Liver (tissue), 9 donors: ENCODE data around the gene UBE2D3. TPM values are rescaled to one million over a fixed set of nuclear protein-coding genes. Genes with fewer than 3 reads are reported as not detected.

Source experiments
- DNase-seq: peaks from one replicate; pipeline ENCODE4 v3.0.0-alpha.2; 2017; ENCODE audit warnings: low spot score
- H3K27ac ChIP-seq, 2 donors: one replicate each; pipeline ENCODE4 v1.7.0; 2013; ENCODE audit warnings: inconsistent platforms in 2 of 2, low read length in 2 of 2, control low read depth in 1 of 2, low read depth in 1 of 2, mild to moderate bottlenecking in 1 of 2
- H3K27me3 ChIP-seq, 4 donors: one replicate each; pipeline versions ENCODE4 v1.6.1 to v1.7.0; 2013; ENCODE audit warnings: low read length in 3 of 4, inconsistent platforms in 1 of 4, mild to moderate bottlenecking in 1 of 4, moderate library complexity in 1 of 4; ENCODE audit not compliant: control insufficient read depth in 4 of 4, insufficient read depth in 4 of 4
- H3K36me3 ChIP-seq, 4 donors: one replicate each; pipeline versions ENCODE4 v1.6.1 to v1.7.0; 2013; ENCODE audit warnings: low read length in 3 of 4, mild to moderate bottlenecking in 3 of 4, low read depth in 1 of 4, moderate library complexity in 1 of 4; ENCODE audit not compliant: control insufficient read depth in 4 of 4, insufficient read depth in 3 of 4
- H3K4me1 ChIP-seq, 4 donors: one replicate each; pipeline versions ENCODE4 v1.6.1 to v1.7.0; 2013; ENCODE audit warnings: low read length in 3 of 4, mild to moderate bottlenecking in 3 of 4, moderate library complexity in 1 of 4; ENCODE audit not compliant: control insufficient read depth in 4 of 4, insufficient read depth in 4 of 4
- H3K4me3 ChIP-seq, 3 donors: one replicate each; pipeline versions ENCODE4 v1.6.1 to v1.7.0; 2013; ENCODE audit warnings: low read length in 3 of 3, control low read depth in 1 of 3, low read depth in 1 of 3, mild to moderate bottlenecking in 1 of 3
- H3K9ac ChIP-seq, 2 donors: one replicate each; pipeline ENCODE4 v1.7.0; 2013; ENCODE audit warnings: low read length in 2 of 2, mild to moderate bottlenecking in 2 of 2, moderate library complexity in 2 of 2, control low read depth in 1 of 2, low read depth in 1 of 2
- H3K9me3 ChIP-seq, 4 donors: one replicate each; pipeline versions ENCODE4 v1.6.1 to v1.7.0; 2013; ENCODE audit warnings: low read length in 3 of 4; ENCODE audit not compliant: control insufficient read depth in 4 of 4
- CTCF ChIP-seq: fragments of 150-350 bp; IDR thresholded peaks from 2 replicates; pipeline ENCODE4 v1.5.1; 2017; ENCODE audit warnings: improper control_type of control experiment, low read depth, low read length; ENCODE audit not compliant: missing input control
- EGR1 ChIP-seq, 2 donors: IDR thresholded peaks; 2 replicates each; pipeline ENCODE4 v1.6.1; 2016 to 2018; ENCODE audit warnings: antibody characterized with exemption in 2 of 2, low read depth in 2 of 2
- FOXA2 ChIP-seq: IDR thresholded peaks from 2 replicates; pipeline ENCODE4 v1.6.1; 2016; ENCODE audit warnings: antibody characterized with exemption
- GABPA ChIP-seq, 2 donors: IDR thresholded peaks in 1 of 2; conservative IDR thresholded peaks in 1 of 2; 2 replicates each; pipeline ENCODE4 v1.6.1; 2016; ENCODE audit warnings: antibody characterized with exemption in 2 of 2, mild to moderate bottlenecking in 1 of 2, moderate library complexity in 1 of 2
- HNF4A ChIP-seq, 2 donors: conservative IDR thresholded peaks; 2 replicates each; pipeline ENCODE4 v1.6.1; 2016; ENCODE audit warnings: antibody characterized with exemption in 2 of 2, mild to moderate bottlenecking in 2 of 2
- HNF4G ChIP-seq: IDR thresholded peaks from 2 replicates; pipeline ENCODE4 v1.6.1; 2016; ENCODE audit warnings: antibody characterized with exemption
- JUND ChIP-seq, 2 donors: IDR thresholded peaks; 2 replicates each; pipeline ENCODE4 v1.6.1; 2016; ENCODE audit warnings: antibody characterized with exemption in 2 of 2
- MAX ChIP-seq: IDR thresholded peaks from 2 replicates; pipeline ENCODE4 v1.6.1; 2016; ENCODE audit warnings: antibody characterized with exemption
- REST ChIP-seq: IDR thresholded peaks from 2 replicates; pipeline ENCODE4 v1.6.1; 2016; ENCODE audit warnings: antibody characterized with exemption, mild to moderate bottlenecking
- RXRA ChIP-seq, 2 donors: IDR thresholded peaks; 2 replicates each; pipeline ENCODE4 v1.6.1; 2017 to 2018; ENCODE audit warnings: antibody characterized with exemption in 2 of 2, mild to moderate bottlenecking in 1 of 2
- WGBS: extraction: QIAGEN DNeasy Blood & Tissue Kit; methylation state at CpG from one replicate; pipeline ENCODE4 v1.1.7; 2013; 5-methylcytosine and 5-hydroxymethylcytosine counted together
- polyA plus RNA-seq, 2 donors: library from polyadenylated mRNA; stranded (reverse) in 1 of 2; unstranded in 1 of 2; fragments of 200-250 nt in 1 of 2; fragments of >200 nt in 1 of 2; fragmentation: Nextera tagmentation in 1 of 2; extraction: Ambion mirVana in 1 of 2; gene quantifications; one replicate each; pipeline versions ENCODE4 v1.2.1 to v1.2.3, GENCODE V29; 2013 to 2015
- total RNA-seq, 2 donors: library from RNA; depleted of rRNA; stranded (reverse); fragments of >200 nt; gene quantifications; one replicate each; pipeline ENCODE4 v1.2.3, GENCODE V29; 2014
- TF ChIP-seq, protein P1 (sequence below): IDR thresholded peaks from 2 replicates; pipeline ENCODE4 v1.6.1; 2016; ENCODE audit warnings: antibody characterized with exemption
- TF ChIP-seq, protein P2 (sequence below): IDR thresholded peaks from 2 replicates; pipeline ENCODE4 v1.6.1; 2016; ENCODE audit warnings: antibody characterized with exemption
- donor health status: healthy.
- donor health status: healthy.
- donor health status: healthy.
- donor health status: healthy.
- donor health status: healthy.

UBE2D3 gene
- total and polyA plus RNA-seq, 4 donors = 133 to 231 (median 150) TPM

DNA sequence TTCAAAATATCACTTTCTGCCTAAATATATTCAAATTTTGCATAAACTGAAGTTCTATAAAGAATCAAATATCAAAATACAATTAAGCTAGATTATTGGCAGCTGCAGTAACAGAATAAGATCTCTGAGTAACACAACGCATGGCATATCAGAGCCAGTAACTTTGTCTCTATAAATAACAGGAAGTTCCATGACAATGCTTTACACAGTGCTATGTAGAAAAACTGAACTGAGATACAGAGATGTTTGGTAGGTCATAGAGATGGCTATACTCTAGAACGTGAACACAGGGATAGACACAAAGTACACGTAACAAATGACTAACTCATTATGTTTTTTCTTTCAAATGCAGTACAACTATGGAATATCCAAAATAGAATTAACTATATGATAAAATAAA lies 18.2 kb downstream of the UBE2D3 start:
- Histone ChIP-seq H3K4me1 (peaks cover 0 to 18% (median 11%) of the 10 kb centered on the region in 4 donors), H3K27ac (no peak overlapping the region), H3K9ac (no peak overlapping the region), H3K9me3 (no peaks in the 10 kb centered on the region), H3K4me3 (no peak overlapping the region), H3K36me3 (peaks cover 2 to 25% (median 12%) of the 10 kb centered on the region in 4 donors), H3K27me3 (no peaks in the 10 kb centered on the region)
- WGBS = 73% methylated on average over 3 of the region's 3 CpGs
- DNase-seq = no peak
- TF ChIP-seq FOXA2 (no peak), JUND (IDR thresholded peaks at IDR 0.05) (no peak), EGR1 (IDR thresholded peaks at IDR 0.05; ENCODE audit: low read depth in 2 of 2) (no peak), CTCF (no peak), GABPA (IDR thresholded peaks at IDR 0.05 in 1 of 2, conservative IDR thresholded peaks at IDR 0.05 in 1 of 2) (no peak), REST (no peak), HNF4G (no peak), MAX (no peak), RXRA (IDR thresholded peaks at IDR 0.05) (no peak)
- TF ChIP-seq, protein P1, sequence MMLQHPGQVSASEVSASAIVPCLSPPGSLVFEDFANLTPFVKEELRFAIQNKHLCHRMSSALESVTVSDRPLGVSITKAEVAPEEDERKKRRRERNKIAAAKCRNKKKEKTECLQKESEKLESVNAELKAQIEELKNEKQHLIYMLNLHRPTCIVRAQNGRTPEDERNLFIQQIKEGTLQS = no peak
- TF ChIP-seq, protein P2, sequence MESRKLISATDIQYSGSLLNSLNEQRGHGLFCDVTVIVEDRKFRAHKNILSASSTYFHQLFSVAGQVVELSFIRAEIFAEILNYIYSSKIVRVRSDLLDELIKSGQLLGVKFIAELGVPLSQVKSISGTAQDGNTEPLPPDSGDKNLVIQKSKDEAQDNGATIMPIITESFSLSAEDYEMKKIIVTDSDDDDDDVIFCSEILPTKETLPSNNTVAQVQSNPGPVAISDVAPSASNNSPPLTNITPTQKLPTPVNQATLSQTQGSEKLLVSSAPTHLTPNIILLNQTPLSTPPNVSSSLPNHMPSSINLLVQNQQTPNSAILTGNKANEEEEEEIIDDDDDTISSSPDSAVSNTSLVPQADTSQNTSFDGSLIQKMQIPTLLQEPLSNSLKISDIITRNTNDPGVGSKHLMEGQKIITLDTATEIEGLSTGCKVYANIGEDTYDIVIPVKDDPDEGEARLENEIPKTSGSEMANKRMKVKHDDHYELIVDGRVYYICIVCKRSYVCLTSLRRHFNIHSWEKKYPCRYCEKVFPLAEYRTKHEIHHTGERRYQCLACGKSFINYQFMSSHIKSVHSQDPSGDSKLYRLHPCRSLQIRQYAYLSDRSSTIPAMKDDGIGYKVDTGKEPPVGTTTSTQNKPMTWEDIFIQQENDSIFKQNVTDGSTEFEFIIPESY = no peak

GRCh38 chr4:102808009-102808408 lies 19.3 kb downstream of the UBE2D3 start:
- Histone ChIP-seq H3K27me3 (no peaks in the 10 kb centered on the region), H3K4me1 (peaks cover 0 to 13% (median 8%) of the 10 kb centered on the region in 4 donors), H3K36me3 (peaks cover 5 to 27% (median 15%) of the 10 kb centered on the region in 4 donors), H3K9ac (no peak overlapping the region), H3K4me3 (no peak overlapping the region), H3K9me3 (no peaks in the 10 kb centered on the region), H3K27ac (no peak overlapping the region)
- 84% methylated on average over 2 of the region's 2 CpGs for WGBS
- TF ChIP-seq MAX = no peak
- no peak for TF ChIP-seq EGR1 (IDR thresholded peaks at IDR 0.05; ENCODE audit: low read depth in 2 of 2)
- TF ChIP-seq HNF4A (conservative IDR thresholded peaks at IDR 0.05) = no peak
- TF ChIP-seq, protein P1 = no peak
- no peak for DNase-seq
